Measurements from ENCODE around the gene ZBTB32. TPM values are rescaled to one million over a fixed set of nuclear protein-coding genes. Genes with fewer than 3 reads are reported as not detected.

The ZBTB32 gene
- total RNA-seq, 1 experiment from 2014 or later = not detected

DNA sequence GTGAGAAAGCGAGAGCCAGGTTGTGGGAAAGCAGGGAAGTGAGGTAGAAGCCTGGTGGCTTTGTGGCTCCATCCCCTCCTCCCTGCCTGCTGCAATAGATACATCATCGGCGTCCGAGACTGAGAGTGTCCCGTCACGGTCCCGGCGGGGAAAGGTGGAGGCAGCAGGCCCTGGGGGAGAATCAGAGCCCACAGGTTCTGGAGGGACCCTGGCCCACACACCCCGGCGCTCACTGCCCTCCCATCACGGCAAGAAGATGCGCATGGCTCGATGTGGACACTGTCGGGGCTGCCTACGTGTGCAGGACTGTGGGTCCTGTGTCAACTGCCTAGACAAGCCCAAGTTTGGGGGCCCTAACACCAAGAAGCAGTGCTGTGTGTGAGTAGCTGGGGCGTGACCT, 18.5 kb downstream of the ZBTB32 start:
- no peak for TF ChIP-seq FOSL1 (IDR thresholded peaks at IDR 0.05; ENCODE audit: low read depth)
- TF ChIP-seq SP1 (IDR thresholded peaks at IDR 0.05; ENCODE audit: low read depth) = no peak
- no peak for TF ChIP-seq RAD21 (IDR thresholded peaks at IDR 0.05; ENCODE audit: low read depth)
- TF ChIP-seq EZH2phosphoT487 (IDR thresholded peaks at IDR 0.05; ENCODE audit: borderline replicate concordance) = no peak
- H3K4me3 ChIP-seq (replicated peaks in 1 of 2; ENCODE audit: low read depth in 1 of 2, low read length in 2 of 2) = no peak overlapping the region
- no peak overlapping the region for H3K9ac ChIP-seq (ENCODE audit: low read length)
- ChIA-PET POLR2A (interaction anchor here (1.3 kb wide), 1 partner anchor 22 kb away, joined by 3 read pairs; the partner anchor contains the start of genes PSENEN and U2AF1L4), RAD21 (ENCODE audit: low non-redundant PET in 1 of 2, low total read pairs in 2 of 2, uncharacterized antibody in 2 of 2, unreplicated experiment in 2 of 2) (no interaction called here), CTCF (interaction anchor here (0.9 kb wide), 1 partner anchor 18 kb away, joined by 3 read pairs; no protein-coding TSS in a partner anchor)
- no peak overlapping the region for H2AFZ ChIP-seq (ENCODE audit: low read depth, low read length, poor library complexity, severe bottlenecking)
- no TSS peak for BruUV-seq (replicated peaks)
- H3K27me3 ChIP-seq (ENCODE audit: insufficient read depth, low read length) = no peaks in the 10 kb centered on the region
- peaks cover 35% of the 10 kb centered on the region for H3K79me2 ChIP-seq (ENCODE audit: insufficient read depth, low read length)
- H3K36me3 ChIP-seq (ENCODE audit: control insufficient read depth in 1 of 2, insufficient read depth in 2 of 2, low read length in 2 of 2) = peaks cover 57 to 60% of the 10 kb centered on the region in 2 experiments
- no peak for DNase-seq (ENCODE audit: low read depth, low spot score)
- no peaks in the 10 kb centered on the region for H3K9me2 ChIP-seq (ENCODE audit: insufficient read depth)
- H3K4me1 ChIP-seq (ENCODE audit: control insufficient read depth in 1 of 2, insufficient read depth in 2 of 2, low read length in 2 of 2) = peaks cover 7 to 9% of the 10 kb centered on the region in 2 experiments; a peak in 3 of 4 replicates
- H3K27ac ChIP-seq (ENCODE audit: low read depth, low read length) = no peak overlapping the region
- no peaks in the 10 kb centered on the region for H3K9me3 ChIP-seq (ENCODE audit: control insufficient read depth in 1 of 2, insufficient read depth in 1 of 2, low read depth in 1 of 2, low read length in 2 of 2)
- intact Hi-C loops (cut with micrococcal nuclease) = no loop called here
- no peak overlapping the region for H3K4me2 ChIP-seq (ENCODE audit: low read length)
- H4K20me1 ChIP-seq (ENCODE audit: insufficient read depth) = no peaks in the 10 kb centered on the region
- ATAC-seq = no peak

DNA sequence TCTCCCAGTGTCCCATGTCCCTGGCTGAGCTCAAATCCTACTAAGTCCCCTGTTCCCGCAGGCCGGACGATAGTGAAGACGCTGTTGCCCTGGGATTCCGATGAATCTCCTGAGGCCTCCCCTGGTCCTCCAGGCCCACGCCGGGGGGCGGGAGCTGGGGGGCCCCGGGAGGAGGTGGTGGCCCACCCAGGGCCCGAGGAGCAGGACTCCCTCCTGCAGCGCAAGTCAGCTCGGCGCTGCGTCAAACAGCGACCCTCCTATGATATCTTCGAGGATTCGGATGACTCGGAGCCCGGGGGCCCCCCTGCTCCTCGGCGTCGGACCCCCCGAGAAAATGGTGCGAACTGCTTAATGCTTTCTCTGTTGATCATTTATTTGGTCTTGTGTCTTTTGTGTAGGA, 19.3 kb downstream of the ZBTB32 start:
- ChIA-PET CTCF (interaction anchor here (0.9 kb wide), 1 partner anchor 17 kb away, joined by 3 read pairs; no protein-coding TSS in a partner anchor), RAD21 (ENCODE audit: low non-redundant PET in 1 of 2, low total read pairs in 2 of 2, uncharacterized antibody in 2 of 2, unreplicated experiment in 2 of 2) (no interaction called here)
- peaks cover 61 to 65% of the 10 kb centered on the region in 2 experiments for H3K36me3 ChIP-seq (ENCODE audit: control insufficient read depth in 1 of 2, insufficient read depth in 2 of 2, low read length in 2 of 2)

More for the DNA sequence above, 19.3 kb downstream of the ZBTB32 start:
- no peaks in the 10 kb centered on the region for H3K9me3 ChIP-seq (ENCODE audit: control insufficient read depth in 1 of 2, insufficient read depth in 1 of 2, low read depth in 1 of 2, low read length in 2 of 2)
- no peak overlapping the region for H2AFZ ChIP-seq (ENCODE audit: low read depth, low read length, poor library complexity, severe bottlenecking)
- no peak overlapping the region for H3K4me2 ChIP-seq (ENCODE audit: low read length)
- H3K79me2 ChIP-seq (ENCODE audit: insufficient read depth, low read length) = peaks cover 29% of the 10 kb centered on the region
- H3K27me3 ChIP-seq (ENCODE audit: insufficient read depth, low read length) = no peaks in the 10 kb centered on the region
- no peaks in the 10 kb centered on the region for H4K20me1 ChIP-seq (ENCODE audit: insufficient read depth)
- no peaks in the 10 kb centered on the region for H3K9me2 ChIP-seq (ENCODE audit: insufficient read depth)
- no peak overlapping the region for H3K9ac ChIP-seq (ENCODE audit: low read length)
- H3K27ac ChIP-seq (ENCODE audit: low read depth, low read length) = no peak overlapping the region
- H3K4me1 ChIP-seq (ENCODE audit: control insufficient read depth in 1 of 2, insufficient read depth in 2 of 2, low read length in 2 of 2) = peaks cover 7 to 9% of the 10 kb centered on the region in 2 experiments; a peak in 3 of 4 replicates
- DNase-seq (ENCODE audit: low read depth, low spot score) (no peak), ATAC-seq (no peak)
- POLR2A ChIA-PET = interaction anchor here (1.0 to 1.3 kb wide), 2 partner anchors 17 to 22 kb away, joined by 3 to 5 read pairs; partner anchors contain the start of genes PSENEN and U2AF1L4
- intact Hi-C loops (cut with micrococcal nuclease) = no loop called here
- no TSS peak for BruUV-seq (replicated peaks)
- H3K4me3 ChIP-seq (replicated peaks in 1 of 2; ENCODE audit: low read depth in 1 of 2, low read length in 2 of 2) = no peak overlapping the region
- TF ChIP-seq ZFX (IDR thresholded peaks at IDR 0.05) (no peak), SP1 (IDR thresholded peaks at IDR 0.05; ENCODE audit: low read depth) (no peak), JUND (IDR thresholded peaks at IDR 0.05) (no peak), TCF7L2 (IDR thresholded peaks at IDR 0.05; ENCODE audit: borderline replicate concordance, extremely low read depth, insufficient read depth, insufficient read length) (no peak), ZNF274 (IDR thresholded peaks at IDR 0.05; ENCODE audit: low read depth, low read length) (no peak), YY1 (IDR thresholded peaks at IDR 0.05; ENCODE audit: extremely low read depth, insufficient replicate concordance, low read depth, low read length) (no peak), EZH2 (IDR thresholded peaks at IDR 0.05) (no peak), POLR2AphosphoS5 (IDR thresholded peaks at IDR 0.05; ENCODE audit: low read depth, low read length) (no peak)
- TF ChIP-seq, protein P1, sequence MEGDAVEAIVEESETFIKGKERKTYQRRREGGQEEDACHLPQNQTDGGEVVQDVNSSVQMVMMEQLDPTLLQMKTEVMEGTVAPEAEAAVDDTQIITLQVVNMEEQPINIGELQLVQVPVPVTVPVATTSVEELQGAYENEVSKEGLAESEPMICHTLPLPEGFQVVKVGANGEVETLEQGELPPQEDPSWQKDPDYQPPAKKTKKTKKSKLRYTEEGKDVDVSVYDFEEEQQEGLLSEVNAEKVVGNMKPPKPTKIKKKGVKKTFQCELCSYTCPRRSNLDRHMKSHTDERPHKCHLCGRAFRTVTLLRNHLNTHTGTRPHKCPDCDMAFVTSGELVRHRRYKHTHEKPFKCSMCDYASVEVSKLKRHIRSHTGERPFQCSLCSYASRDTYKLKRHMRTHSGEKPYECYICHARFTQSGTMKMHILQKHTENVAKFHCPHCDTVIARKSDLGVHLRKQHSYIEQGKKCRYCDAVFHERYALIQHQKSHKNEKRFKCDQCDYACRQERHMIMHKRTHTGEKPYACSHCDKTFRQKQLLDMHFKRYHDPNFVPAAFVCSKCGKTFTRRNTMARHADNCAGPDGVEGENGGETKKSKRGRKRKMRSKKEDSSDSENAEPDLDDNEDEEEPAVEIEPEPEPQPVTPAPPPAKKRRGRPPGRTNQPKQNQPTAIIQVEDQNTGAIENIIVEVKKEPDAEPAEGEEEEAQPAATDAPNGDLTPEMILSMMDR (IDR thresholded peaks at IDR 0.05 in 2 of 3, conservative IDR thresholded peaks at IDR 0.05 in 1 of 3; ENCODE audit: borderline replicate concordance in 1 of 3, insufficient read depth in 1 of 3, low read depth in 2 of 3, low read length in 2 of 3) = no peak
- TF ChIP-seq, protein P2, sequence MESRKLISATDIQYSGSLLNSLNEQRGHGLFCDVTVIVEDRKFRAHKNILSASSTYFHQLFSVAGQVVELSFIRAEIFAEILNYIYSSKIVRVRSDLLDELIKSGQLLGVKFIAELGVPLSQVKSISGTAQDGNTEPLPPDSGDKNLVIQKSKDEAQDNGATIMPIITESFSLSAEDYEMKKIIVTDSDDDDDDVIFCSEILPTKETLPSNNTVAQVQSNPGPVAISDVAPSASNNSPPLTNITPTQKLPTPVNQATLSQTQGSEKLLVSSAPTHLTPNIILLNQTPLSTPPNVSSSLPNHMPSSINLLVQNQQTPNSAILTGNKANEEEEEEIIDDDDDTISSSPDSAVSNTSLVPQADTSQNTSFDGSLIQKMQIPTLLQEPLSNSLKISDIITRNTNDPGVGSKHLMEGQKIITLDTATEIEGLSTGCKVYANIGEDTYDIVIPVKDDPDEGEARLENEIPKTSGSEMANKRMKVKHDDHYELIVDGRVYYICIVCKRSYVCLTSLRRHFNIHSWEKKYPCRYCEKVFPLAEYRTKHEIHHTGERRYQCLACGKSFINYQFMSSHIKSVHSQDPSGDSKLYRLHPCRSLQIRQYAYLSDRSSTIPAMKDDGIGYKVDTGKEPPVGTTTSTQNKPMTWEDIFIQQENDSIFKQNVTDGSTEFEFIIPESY (IDR thresholded peaks at IDR 0.05; ENCODE audit: extremely low read depth, insufficient replicate concordance, low read length) = no peak

Measured in HCT116 (cell line).